Activated T-helper 1 cell treated with anti-CD3 and anti-CD28 coated beads, Interleukin-2, amount 50 U/mL, for 16 hours (primary cell): Measurements from ENCODE around the gene RNU7-1.

Experiments used
- DNase-seq, 2 donors: peaks; one replicate each; pipeline ENCODE4 v3.0.0-alpha.2; 2020; ENCODE audit warnings: low read depth in 1 of 2, low spot score in 1 of 2

RNU7-1 gene

DNA sequence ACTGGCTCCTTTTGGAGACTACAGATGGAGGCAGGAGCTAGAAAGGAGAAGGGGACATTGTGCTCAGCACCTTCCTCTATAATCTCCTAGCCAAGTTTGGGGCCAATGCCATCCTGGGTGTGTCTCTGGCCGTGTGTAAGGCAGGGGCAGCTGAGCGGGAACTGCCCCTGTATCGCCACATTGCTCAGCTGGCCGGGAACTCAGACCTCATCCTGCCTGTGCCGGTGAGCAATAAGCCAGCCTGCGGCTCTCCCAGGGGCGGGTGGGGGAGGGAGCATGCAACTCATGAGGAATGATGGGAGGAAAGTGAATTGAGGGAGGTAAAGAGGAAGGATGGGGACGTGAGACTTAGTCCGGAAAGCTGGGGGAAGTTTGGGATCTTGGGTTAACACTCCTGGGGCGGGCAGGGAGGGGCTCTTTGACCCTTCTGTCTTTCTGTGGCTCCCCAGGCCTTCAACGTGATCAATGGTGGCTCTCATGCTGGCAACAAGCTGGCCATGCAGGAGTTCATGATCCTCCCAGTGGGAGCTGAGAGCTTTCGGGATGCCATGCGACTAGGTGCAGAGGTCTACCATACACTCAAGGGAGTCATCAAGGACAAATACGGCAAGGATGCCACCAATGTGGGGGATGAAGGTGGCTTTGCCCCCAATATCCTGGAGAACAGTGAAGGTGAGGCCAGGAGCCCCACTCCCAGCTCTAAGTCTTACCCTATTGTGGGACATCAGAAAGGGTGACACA is 26.0 kb upstream of the RNU7-1 start:
- DNase-seq: no peak

DNA sequence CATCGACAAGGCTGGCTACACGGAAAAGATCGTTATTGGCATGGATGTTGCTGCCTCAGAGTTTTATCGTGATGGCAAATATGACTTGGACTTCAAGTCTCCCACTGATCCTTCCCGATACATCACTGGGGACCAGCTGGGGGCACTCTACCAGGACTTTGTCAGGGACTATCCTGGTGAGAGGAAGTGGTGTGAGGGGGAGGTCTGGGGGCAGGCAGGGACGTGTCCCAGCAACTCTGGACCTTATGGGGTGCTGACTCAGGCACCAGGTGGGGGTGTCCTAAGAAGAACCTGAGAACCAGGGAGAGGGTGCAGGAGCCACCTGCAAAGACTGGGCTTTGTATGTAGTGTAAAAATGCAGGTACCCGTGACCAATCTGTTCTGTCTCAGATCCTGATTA is 24.0 kb upstream of the RNU7-1 start:
- DNase-seq: no peak

DNA sequence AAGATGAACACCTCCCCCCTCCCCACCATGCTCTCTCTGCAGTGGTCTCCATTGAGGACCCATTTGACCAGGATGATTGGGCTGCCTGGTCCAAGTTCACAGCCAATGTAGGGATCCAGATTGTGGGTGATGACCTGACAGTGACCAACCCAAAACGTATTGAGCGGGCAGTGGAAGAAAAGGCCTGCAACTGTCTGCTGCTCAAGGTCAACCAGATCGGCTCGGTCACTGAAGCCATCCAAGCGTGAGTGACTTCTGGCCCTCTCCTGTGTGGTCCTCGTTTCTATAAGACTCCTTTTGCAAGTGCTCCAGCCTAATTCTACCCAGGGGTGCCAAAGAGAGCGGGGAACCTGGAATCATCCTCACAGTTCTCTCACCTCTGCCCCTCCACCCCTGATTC is 22.1 kb upstream of the RNU7-1 start:
- DNase-seq: no peak

DNA sequence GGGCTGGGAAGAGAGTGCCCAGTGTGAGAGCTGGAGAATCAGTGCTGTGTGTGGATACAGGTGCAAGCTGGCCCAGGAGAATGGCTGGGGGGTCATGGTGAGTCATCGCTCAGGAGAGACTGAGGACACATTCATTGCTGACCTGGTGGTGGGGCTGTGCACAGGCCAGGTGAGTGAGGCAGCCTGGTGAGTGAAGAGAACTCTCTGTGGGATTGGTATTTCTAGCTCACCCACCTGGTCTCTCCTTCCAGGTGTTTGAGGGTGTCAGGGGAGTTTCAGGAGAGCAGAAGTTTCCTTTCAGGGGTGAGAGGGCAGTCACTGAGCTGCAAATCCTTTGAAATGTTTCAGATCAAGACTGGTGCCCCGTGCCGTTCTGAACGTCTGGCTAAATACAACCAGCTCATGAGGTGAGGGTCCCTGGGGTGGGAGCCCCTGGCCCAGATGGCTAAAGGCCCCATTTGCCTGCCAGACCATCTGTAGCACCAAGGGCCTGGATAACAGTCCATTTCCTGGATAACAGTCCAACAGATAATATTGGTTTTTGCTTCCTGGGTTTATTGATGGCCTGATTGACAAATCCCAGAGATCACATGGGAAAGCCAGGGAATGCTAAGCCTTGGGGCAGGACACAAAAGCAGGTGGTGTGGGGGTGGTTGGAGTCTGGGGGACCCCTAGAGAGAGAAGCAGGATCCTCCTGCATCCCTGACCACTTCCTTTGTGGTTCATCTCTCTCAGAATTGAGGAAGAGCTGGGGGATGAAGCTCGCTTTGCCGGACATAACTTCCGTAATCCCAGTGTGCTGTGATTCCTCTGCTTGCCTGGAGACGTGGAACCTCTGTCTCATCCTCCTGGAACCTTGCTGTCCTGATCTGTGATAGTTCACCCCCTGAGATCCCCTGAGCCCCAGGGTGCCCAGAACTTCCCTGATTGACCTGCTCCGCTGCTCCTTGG is 21.3 kb upstream of the RNU7-1 start:
- DNase-seq: no peak

DNA sequence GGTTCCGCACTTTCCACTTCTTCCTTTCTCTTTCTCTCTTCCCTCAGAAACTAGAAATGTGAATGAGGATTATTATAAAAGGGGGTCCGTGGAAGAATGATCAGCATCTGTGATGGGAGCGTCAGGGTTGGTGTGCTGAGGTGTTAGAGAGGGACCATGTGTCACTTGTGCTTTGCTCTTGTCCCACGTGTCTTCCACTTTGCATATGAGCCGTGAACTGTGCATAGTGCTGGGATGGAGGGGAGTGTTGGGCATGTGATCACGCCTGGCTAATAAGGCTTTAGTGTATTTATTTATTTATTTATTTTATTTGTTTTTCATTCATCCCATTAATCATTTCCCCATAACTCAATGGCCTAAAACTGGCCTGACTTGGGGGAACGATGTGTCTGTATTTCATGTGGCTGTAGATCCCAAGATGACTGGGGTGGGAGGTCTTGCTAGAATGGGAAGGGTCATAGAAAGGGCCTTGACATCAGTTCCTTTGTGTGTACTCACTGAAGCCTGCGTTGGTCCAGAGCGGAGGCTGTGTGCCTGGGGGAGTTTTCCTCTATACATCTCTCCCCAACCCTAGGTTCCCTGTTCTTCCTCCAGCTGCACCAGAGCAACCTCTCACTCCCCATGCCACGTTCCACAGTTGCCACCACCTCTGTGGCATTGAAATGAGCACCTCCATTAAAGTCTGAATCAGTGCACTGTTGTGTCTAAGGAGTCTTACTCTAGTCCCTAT is 20.4 kb upstream of the RNU7-1 start:
- DNase-seq: no peak

DNA sequence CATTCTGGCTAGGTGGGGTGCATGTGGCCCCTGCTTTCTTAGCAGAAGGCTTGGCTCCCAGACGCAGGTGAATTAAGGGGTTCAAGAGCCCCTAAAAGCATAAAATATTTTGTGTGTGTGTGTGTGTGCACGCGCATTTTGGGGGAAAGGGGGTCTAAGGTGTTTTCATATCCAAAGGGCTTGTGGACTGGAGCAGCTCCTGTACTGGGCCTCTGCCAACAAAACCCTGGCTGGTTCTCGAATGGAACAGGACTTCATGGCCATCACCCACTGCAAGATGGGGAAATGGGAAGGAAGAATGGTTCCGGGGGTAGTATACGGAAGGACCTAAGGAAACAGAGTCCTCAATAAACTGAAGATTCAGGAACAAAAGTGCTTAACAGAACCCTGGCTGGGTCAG is 19.8 kb upstream of the RNU7-1 start:
- no peak for DNase-seq

DNA sequence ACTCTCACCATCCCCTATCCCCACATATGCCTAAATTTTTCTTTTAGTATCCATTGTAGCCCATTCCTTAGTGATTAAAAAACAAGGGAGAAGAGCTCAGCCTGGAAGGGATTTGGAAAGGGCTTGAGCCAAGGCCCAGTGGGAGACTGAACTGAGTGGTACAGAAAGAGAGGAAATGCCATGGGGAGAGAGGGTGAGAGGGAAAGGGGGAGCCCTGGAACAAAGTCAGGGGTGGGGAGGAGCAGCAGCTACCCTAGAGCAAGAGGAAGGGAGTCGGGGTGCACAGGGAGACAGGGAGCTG is 18.4 kb upstream of the RNU7-1 start:
- no peak for DNase-seq

DNA sequence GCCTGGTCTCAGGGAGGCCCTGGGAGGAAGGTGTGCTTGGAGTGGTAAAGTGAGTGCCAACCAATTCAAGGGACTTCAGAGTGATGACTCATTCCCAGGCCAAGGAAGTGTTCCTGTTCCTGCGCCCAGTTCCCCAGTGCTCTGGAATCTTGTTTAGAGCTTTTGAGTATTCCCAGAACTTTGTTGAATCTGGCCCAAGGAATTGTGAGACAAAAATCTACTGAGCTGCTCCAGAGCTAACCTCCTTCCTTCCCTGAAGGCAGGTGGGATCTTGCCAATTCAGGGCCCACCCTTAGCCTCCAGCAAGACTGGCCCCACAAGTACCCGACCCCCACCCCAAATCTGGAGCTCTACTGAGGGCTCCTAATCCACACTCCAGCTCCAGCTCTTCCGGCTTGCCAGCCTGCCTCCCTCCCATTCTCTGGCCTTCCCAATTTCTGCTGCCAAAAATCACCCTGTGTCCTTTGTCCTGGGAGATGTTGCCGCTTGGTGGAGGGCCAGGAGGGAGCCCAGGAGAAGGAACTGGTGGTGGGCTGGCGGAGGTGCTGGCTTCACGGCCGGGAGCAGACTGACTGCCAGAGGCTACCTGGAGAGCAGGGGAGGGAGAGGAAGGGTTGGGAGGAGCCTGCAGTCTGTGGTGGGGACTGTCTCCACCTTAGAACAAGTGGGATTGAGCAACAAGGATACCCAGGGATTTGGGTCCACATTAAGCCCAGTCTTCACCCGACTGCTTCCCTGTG is 17.9 kb upstream of the RNU7-1 start:
- DNase-seq: no peak

DNA sequence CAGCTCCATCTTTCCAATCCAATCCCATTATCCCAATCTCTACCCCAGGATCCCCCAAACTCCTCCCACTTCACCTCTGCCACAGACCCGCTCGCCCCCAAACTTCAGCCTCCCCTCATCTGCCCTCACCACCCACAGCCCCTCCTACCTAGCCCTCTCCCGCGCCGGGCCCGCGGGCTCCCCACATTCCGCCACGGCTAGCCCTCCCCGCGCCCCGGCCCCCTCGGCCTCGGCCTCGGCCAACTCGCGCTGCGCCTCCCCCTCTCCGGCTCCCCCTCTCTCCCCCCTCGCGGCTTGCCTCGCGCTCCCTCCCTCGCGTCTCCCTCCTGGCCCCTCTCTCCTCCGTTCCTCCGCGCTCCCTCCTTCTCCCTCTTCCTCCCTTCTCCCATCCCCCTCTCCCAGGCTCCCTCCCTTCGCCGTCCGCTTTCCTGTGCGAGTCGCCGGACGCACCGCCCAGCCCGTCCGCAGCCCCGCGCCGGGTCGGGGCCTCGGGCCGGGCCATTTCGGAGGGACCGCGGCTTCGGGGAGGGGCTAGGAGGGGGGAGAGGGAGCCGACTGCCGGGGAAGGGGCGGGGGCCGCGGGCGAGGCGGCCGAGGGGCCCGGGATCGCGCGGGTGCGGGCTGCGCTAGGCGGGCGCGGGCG is 16.1 kb upstream of the RNU7-1 start, which contains the start of gene ATN1:
Gene ATN1, plus strand, starts transcription at position 581 of the 643 bp plus-strand sequence. CDS start 6,043 bp downstream, outside the sequence.
- no peak for DNase-seq

DNA sequence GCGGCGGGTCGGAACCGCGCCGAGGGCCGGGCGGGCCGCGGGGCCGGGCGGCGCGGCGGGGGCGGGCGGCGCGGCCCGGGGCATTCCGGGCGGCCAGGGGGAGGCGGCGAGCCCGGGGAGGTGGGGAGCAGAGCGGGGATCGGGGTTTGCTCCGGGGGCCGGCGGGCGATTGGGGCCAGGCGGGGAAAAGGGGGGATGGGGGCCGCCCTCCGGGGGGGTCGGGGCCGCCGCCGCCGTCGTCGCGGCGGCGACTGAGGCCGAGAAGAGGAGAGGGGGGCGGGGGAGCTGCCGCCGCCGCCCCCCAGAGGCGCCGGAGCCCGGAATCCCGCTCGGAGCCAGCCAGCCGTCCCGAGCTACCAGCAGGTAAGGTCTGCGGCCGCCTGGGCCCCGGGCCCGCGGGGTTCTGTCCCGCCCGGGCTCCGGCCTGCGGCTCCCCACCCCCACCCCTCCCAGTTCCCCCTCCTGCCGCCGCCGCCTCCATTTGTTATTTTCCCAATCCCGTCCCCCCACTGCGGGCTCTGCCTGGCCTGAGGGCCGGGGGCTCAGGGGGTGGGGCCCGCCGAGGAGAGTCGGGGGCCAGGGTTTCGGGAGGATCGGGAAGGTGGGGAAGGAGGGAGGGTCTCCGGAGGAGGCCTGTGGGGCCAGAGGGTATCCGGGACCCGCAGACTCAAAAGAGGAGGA is 15.5 kb upstream of the RNU7-1 start:
- DNase-seq: no peak

DNA sequence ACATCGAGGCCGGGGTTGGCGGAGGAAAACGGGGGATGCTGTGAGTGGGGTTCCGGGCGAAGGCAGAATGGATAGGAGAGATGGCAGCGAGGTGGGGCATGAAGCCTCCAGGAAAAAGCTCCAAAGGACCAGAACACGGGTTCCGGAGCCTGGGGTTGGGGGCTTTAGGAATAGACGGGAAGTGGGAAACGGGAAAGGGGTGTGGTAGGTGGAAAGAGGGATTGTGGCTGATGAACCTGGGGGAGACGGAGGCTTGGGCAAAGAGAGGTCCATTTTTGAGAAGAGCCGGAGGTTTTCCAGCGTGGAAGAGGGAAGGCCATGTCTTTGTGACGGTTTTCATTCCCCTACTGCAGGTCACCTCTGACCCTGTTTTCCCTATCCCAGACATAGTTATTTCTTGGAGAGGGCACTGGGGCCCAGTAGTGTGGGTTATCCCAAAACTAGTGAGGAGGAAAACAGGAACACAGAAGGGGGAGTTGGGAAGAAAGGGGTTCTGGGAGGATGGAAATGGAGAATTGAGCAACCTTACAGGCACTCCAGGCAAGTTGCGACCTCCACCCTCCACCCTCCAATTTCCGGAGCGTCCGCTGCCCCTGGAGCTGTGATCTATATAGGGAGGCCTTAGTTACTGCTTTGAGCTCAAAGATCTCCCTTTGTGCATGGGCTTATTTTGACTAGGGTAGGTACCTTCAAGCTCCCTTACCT is 14.8 kb upstream of the RNU7-1 start:
- DNase-seq: no peak

DNA sequence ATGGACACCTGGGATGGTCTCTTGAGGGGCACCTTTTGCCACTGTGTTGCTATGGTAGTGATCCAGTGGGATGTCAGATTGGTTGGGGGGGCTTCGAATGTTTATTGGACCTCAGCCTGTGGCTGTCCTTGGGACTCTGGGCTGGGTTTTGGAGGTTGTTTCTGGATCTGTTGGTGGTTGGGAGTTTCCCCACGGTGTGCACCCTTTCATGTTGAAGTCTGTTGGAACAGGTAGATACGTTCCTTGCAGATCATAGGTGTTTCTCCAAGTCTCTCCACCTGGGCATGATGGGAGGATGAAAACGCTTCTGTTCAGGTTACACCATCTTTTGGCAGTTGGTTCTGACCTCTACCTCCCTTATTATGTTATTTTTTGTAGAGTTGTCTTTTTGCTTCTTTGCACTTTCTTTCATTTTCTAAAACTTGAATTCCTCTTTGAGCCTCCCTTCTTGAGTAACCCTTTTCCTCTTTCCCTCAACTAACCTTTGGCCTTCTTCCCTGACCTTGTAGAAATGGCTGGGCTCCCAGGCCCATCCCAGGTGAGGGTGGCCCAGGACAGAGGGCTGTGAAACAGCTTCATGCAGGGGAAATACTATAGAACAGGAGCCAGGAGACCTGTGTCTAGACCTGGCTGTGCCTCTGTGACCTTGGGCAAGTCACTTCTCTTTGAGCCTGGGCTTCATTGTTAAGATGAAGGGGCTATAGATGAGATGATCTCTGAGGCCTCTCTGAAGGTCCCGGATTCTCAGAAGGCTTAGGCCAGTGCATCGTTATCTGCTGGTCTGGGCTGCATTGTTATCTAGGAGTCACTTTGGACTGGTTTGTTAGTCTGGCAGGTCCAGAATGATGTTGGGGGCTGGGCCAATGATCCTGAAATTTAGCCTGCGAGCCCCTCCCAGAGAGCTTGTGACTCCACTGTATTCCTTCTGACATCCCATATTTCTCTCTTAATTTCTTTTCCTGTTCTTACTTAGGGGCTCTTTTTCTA is 13.9 kb upstream of the RNU7-1 start:
- no peak for DNase-seq

DNA sequence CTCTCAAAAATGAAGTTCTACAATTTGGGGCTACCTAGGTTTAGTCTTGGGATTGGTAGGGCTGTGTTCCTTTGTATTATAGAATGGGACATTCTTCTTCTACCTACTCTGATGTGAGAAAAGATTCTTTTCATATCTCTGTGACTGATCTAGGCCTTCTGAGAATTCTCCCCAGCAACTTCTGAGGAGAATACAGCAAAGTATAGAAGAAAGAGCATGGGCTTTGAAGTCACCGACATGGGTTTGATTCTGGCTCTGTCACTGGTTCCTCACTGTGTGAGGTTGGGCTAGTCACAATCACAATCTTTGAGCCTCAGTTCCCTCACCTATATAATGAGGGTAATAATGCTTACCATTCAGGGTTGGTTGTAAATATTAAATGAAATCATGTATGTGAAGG is 10.8 kb upstream of the RNU7-1 start:
- no peak for DNase-seq

DNA sequence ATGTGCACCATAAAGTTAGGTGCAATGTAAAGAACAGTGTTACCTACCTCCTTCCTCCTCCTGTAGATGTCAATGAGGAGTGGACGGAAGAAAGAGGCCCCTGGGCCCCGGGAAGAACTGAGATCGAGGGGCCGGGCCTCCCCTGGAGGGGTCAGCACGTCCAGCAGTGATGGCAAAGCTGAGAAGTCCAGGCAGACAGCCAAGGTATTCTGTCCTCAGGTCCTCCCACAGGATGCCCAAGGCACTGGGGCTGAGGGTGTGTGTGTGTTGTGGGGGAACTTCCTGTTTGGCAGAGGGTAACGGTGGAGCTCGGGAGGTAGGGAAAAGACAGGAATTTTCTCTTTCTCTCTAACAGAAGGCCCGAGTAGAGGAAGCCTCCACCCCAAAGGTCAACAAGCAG is 9.5 kb upstream of the RNU7-1 start:
- DNase-seq: no peak

DNA sequence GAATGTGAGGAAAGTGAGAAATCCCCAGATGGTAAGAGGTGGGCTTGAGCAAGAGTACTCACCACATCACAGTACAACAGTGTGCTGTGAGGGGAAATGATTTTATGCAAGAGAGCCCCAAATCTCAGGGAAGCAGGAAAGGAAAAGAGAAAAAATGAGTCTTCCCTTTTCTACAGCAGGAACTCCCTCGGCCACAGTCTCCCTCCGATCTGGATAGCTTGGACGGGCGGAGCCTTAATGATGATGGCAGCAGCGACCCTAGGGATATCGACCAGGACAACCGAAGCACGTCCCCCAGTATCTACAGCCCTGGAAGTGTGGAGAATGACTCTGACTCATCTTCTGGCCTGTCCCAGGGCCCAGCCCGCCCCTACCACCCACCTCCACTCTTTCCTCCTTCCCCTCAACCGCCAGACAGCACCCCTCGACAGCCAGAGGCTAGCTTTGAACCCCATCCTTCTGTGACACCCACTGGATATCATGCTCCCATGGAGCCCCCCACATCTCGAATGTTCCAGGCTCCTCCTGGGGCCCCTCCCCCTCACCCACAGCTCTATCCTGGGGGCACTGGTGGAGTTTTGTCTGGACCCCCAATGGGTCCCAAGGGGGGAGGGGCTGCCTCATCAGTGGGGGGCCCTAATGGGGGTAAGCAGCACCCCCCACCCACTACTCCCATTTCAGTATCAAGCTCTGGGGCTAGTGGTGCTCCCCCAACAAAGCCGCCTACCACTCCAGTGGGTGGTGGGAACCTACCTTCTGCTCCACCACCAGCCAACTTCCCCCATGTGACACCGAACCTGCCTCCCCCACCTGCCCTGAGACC is 8.0 kb upstream of the RNU7-1 start:
- no peak for DNase-seq

DNA sequence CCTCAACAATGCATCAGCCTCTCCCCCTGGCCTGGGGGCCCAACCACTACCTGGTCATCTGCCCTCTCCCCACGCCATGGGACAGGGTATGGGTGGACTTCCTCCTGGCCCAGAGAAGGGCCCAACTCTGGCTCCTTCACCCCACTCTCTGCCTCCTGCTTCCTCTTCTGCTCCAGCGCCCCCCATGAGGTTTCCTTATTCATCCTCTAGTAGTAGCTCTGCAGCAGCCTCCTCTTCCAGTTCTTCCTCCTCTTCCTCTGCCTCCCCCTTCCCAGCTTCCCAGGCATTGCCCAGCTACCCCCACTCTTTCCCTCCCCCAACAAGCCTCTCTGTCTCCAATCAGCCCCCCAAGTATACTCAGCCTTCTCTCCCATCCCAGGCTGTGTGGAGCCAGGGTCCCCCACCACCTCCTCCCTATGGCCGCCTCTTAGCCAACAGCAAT is 7.4 kb upstream of the RNU7-1 start:
- DNase-seq: no peak
